ENCODE measurements around the gene FAM131A.

Gene FAM131A

DNA sequence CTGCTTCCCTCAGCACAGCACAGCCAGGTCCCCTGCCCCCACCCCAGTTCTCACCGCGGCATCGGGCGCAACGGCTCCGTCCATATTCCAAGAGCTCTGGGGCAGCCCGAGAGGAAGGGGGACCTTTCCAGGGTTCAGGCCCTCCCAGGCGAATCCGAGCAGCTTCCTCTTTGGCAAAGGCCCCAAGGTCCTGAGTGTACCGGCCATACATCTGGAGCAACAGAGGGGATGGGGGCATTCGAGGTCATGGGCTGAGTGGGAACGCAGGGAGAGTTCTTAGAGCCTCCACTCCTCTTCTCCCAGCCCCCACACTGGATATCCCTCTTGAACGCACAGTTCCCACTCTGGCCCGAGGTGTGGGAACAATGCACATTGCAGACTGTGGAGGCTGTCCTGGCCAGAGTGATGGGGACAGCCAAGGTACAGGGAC, 21.5 kb downstream of the FAM131A start:
- TF ChIP-seq, protein P1, sequence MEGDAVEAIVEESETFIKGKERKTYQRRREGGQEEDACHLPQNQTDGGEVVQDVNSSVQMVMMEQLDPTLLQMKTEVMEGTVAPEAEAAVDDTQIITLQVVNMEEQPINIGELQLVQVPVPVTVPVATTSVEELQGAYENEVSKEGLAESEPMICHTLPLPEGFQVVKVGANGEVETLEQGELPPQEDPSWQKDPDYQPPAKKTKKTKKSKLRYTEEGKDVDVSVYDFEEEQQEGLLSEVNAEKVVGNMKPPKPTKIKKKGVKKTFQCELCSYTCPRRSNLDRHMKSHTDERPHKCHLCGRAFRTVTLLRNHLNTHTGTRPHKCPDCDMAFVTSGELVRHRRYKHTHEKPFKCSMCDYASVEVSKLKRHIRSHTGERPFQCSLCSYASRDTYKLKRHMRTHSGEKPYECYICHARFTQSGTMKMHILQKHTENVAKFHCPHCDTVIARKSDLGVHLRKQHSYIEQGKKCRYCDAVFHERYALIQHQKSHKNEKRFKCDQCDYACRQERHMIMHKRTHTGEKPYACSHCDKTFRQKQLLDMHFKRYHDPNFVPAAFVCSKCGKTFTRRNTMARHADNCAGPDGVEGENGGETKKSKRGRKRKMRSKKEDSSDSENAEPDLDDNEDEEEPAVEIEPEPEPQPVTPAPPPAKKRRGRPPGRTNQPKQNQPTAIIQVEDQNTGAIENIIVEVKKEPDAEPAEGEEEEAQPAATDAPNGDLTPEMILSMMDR (IDR thresholded peaks at IDR 0.05; ENCODE audit: low read depth, low read length), result no peak
- in situ Hi-C loops (cut with HindIII; ENCODE audit: low sequenced_read_pairs), result no loop called here
- no peak for DNase-seq (ENCODE audit: low read depth, low spot score)
- H3K4me3 ChIP-seq (ENCODE audit: low read depth, low read length), result no peak overlapping the region

GRCh38 chr3:184359610-184360009, 22.2 kb downstream of the FAM131A start:
- no peak overlapping the region for H3K4me3 ChIP-seq (ENCODE audit: low read depth, low read length)
- TF ChIP-seq, protein P1 (IDR thresholded peaks at IDR 0.05; ENCODE audit: low read depth, low read length), result no peak
- DNase-seq (ENCODE audit: low read depth, low spot score), result no peak
- in situ Hi-C loops (cut with HindIII; ENCODE audit: low sequenced_read_pairs), result no loop called here

- H3K4me3 ChIP-seq (ENCODE audit: low read depth, low read length), result peak overlapping the region; percentile 80
- in situ Hi-C loops (cut with HindIII; ENCODE audit: low sequenced_read_pairs), result no loop called here
- no peak for DNase-seq (ENCODE audit: low read depth, low spot score)
- TF ChIP-seq, protein P1 (IDR thresholded peaks at IDR 0.05; ENCODE audit: low read depth, low read length), result no peak
These were observed 22.9 kb downstream of the FAM131A start for GRCh38 chr3:184360070-184360928.

DNA sequence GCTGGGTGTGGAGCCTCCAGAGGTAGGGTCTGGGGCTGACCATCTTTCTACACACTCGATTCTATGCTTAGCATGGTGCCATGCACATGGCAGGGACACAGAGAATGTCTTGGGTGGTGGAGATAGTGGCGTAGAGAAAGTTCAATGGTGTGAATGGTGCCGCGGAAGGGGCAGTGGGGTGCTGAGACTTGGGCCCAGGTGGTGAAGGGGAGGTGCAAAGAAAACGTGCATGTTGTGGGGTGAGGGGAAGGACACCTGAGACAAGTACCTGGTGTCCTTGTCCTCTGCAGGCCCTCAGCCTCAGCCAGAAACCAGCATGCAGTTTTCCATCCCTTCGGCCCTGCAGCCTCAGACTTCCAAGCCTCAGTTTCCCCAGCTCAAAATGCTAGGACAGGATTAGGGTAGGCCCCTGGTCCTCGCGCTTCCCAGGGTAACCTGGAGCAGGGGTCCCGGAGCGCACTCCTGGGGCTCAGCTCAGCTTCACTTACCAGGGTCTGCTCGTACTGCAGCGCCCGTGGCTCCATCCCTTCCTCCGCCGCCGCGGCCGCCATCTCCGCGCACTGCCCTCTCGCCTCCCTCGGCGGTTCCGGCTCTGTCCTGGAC, 23.6 kb downstream of the FAM131A start:
- in situ Hi-C loops (cut with HindIII; ENCODE audit: low sequenced_read_pairs), result no loop called here
- TF ChIP-seq, protein P1 (IDR thresholded peaks at IDR 0.05; ENCODE audit: low read depth, low read length), result no peak
- no peak for DNase-seq (ENCODE audit: low read depth, low spot score)
- peak overlapping the region; percentile 80 for H3K4me3 ChIP-seq (ENCODE audit: low read depth, low read length)

DNA sequence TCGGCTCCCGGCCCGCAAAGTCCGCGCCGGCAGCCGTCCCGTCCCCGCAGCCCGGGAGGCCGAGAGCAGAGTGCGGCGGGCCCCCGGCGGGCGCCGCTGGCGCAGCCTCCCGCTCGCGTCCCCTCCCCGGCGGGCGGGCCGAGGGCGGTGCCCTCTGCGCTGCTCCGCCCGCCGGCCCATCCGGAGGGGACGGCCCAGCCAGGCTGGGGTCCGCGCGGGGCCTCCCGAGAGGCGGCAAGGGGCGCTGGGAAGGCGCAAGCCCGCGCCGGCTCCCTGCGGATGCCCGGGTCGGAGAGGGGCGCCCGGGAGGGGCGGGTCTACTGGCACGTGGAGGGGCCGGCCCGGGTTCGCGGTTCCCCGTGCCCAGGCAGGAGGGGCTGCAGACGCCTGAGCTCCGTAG, 24.1 kb downstream of the FAM131A start, which contains the start of the genes CLCN2 and POLR2H:
TSS of gene CLCN2 (minus strand) at position 74 of the 400 bp plus-strand sequence. CDS start 126 bp downstream, outside the sequence.
TSS of gene POLR2H (plus strand) at position 179 of the 400 bp plus-strand sequence. CDS start 1,783 bp downstream, outside the sequence.
- DNase-seq (ENCODE audit: low read depth, low spot score), result peak; percentile 46
- in situ Hi-C loops (cut with HindIII; ENCODE audit: low sequenced_read_pairs), result no loop called here
- peak within 1 kb of the TSS; percentile 80 for H3K4me3 ChIP-seq (ENCODE audit: low read depth, low read length)
- TF ChIP-seq, protein P1 (IDR thresholded peaks at IDR 0.05; ENCODE audit: low read depth, low read length), result no peak

- peak overlapping the region; percentile 80 for H3K4me3 ChIP-seq (ENCODE audit: low read depth, low read length)
- in situ Hi-C loops (cut with HindIII; ENCODE audit: low sequenced_read_pairs), result no loop called here
- TF ChIP-seq, protein P1 (IDR thresholded peaks at IDR 0.05; ENCODE audit: low read depth, low read length), result no peak
- DNase-seq (ENCODE audit: low read depth, low spot score), result peak; percentile 72
These were observed 24.7 kb downstream of the FAM131A start for GRCh38 chr3:184361932-184362667.

Measured in astrocyte of the spinal cord (primary cell).